Epithelial cell of proximal tubule (primary cell): ENCODE results near the gene STAB2. TPM values are rescaled to one million over a fixed set of nuclear protein-coding genes. Genes with fewer than 3 reads are reported as not detected.

Source experiments
- DNase-seq: peaks from one replicate; pipeline ENCODE4 v3.0.0-alpha.2; 2011; ENCODE audit warnings: low read depth
- H3K4me3 ChIP-seq: 2 replicates; pipeline ENCODE4 v1.5.1; 2011; ENCODE audit warnings: low read depth, mild to moderate bottlenecking, low read length
- CTCF ChIP-seq: conservative IDR thresholded peaks from 2 replicates; pipeline ENCODE4 v1.5.1; 2012; ENCODE audit warnings: low read depth, mild to moderate bottlenecking, low read length
- total RNA-seq: library from RNA; depleted of rRNA; stranded (reverse); fragments of >200 nt; gene quantifications from 2 replicates; pipeline ENCODE4 v1.2.3, GENCODE V29; 2015

STAB2 gene
- total RNA-seq, 1 donor from 2014 or later, result not detected

GRCh38 chr12:103813949-103814348, 226.9 kb downstream of the STAB2 start:
- TF ChIP-seq CTCF, result no peak
- no peak for DNase-seq
- no peak overlapping the region for H3K4me3 ChIP-seq

GRCh38 chr12:103814436-103814835, 227.4 kb downstream of the STAB2 start:
- no peak overlapping the region for H3K4me3 ChIP-seq
- no peak for DNase-seq
- TF ChIP-seq CTCF, result no peak

Other genes starting within 250 kb of the STAB2 start
- not detected in 2 replicates for gene C12orf42, start 91.3 kb upstream of the STAB2 start, total RNA-seq